Small intestine (tissue), 7 donors: ENCODE measurements around the gene ARL15. TPM values are rescaled to one million over a fixed set of nuclear protein-coding genes. Genes with fewer than 3 reads are reported as not detected.
A peak's percentile ranks its signal among the peaks of the same experiment; 100 is the strongest.

Experiments used
- DNase-seq, 2 donors: peaks; one replicate each; pipeline versions ENCODE4 v3.0.0 to v3.0.0-alpha.2; 2013
- FAIRE-seq: peaks from 2 replicates; lab custom pipeline; 2012; peaks lifted over from hg19 to GRCh38; lab: Jason Lieb, UNC
- H3K27ac ChIP-seq, 3 donors: one replicate each; pipeline ENCODE4 v1.5.1; 2013; ENCODE audit warnings: low read length in 2 of 3, mild to moderate bottlenecking in 2 of 3, control low read depth in 1 of 3, inconsistent platforms in 1 of 3, low read depth in 1 of 3, moderate library complexity in 1 of 3
- H3K27me3 ChIP-seq, 3 donors: one replicate each; pipeline ENCODE4 v1.6.1; 2013; ENCODE audit warnings: low read length in 3 of 3, inconsistent platforms in 1 of 3; ENCODE audit not compliant: control insufficient read depth in 3 of 3, insufficient read depth in 3 of 3
- H3K36me3 ChIP-seq, 3 donors: one replicate each; pipeline ENCODE4 v1.6.1; 2013; ENCODE audit warnings: low read length in 3 of 3, inconsistent platforms in 1 of 3, low read depth in 1 of 3, mild to moderate bottlenecking in 1 of 3, moderate library complexity in 1 of 3; ENCODE audit not compliant: control insufficient read depth in 3 of 3, insufficient read depth in 2 of 3
- H3K4me1 ChIP-seq, 3 donors: one replicate each; pipeline ENCODE4 v1.6.1; 2013; ENCODE audit warnings: low read length in 2 of 3, inconsistent platforms in 1 of 3, low read depth in 1 of 3, mild to moderate bottlenecking in 1 of 3, moderate library complexity in 1 of 3; ENCODE audit not compliant: control insufficient read depth in 3 of 3, insufficient read depth in 2 of 3
- H3K4me3 ChIP-seq, 3 donors: one replicate each; pipeline ENCODE4 v1.5.1; 2013; ENCODE audit warnings: low read length in 3 of 3, control low read depth in 1 of 3, inconsistent platforms in 1 of 3, low read depth in 1 of 3, mild to moderate bottlenecking in 1 of 3, moderate library complexity in 1 of 3
- H3K9me3 ChIP-seq, 2 donors: one replicate each; pipeline ENCODE4 v1.6.1; 2013; ENCODE audit warnings: low read depth in 1 of 2, low read length in 1 of 2; ENCODE audit not compliant: control insufficient read depth in 2 of 2, insufficient read depth in 1 of 2
- WGBS, 3 donors: extraction: QIAGEN DNeasy Blood & Tissue Kit; methylation state at CpG; one replicate each; pipeline ENCODE4 v1.1.7; 2013; 5-methylcytosine and 5-hydroxymethylcytosine counted together
- polyA plus RNA-seq, 4 donors: library from polyadenylated mRNA; stranded (reverse) in 3 of 4; unstranded in 1 of 4; fragments of 200-250 nt in 3 of 4; fragments of 120-200 nt in 1 of 4; gene quantifications; one replicate each; pipeline versions ENCODE4 v1.2.1 to v1.2.3, GENCODE V29; 2013
- donor health status: healthy with polysubstance abuse.
- donor health status: control.
- donor health status: control.
- donor health status: Bipolar disorder and iron deficiency.
- donor health status: healthy.

The ARL15 gene
- polyA plus RNA-seq, 4 donors: 16.5 to 61.9 (median 20.5) TPM

DNA sequence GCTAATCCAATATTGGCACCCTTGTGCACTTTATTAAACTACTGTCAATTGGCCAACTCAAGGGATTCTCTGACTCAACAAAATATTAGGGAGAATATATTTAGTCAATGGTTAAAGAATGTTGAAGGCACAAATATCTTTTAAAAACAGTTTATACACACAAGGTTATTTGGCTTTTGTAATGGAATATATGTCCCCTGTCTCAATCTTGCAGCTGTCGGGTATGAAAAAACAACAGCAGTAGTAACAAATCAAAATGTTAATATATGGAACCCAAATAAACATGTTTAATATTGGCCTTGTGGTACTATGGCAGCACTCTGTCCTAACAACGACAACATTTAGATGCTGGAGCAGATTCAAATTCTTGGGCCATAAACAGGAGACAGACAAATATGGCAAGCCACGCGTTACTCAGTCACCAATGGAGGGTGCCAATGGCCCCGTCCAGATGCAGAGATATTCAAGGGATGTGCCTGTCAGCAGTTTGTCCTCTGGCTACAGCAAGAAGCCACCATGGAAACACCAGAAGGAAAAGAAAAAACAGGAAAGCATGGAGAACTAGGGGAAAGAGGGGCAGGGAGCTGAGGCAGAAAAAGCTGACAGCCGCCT, 408.0 kb downstream of the ARL15 start:
- Histone ChIP-seq H3K27me3 (no peaks in the 10 kb centered on the region), H3K9me3 (no peaks in the 10 kb centered on the region), H3K36me3 (no peaks in the 10 kb centered on the region), H3K27ac (no peak overlapping the region), H3K4me1 (no peaks in the 10 kb centered on the region), H3K4me3 (no peak overlapping the region)
- whole genome bisulfite sequencing, 3 donors: 77 to 94% (median 93%) methylated on average over 6 of the region's 6 CpGs
- FAIRE-seq (no peak), DNase-seq (no peak)

DNA sequence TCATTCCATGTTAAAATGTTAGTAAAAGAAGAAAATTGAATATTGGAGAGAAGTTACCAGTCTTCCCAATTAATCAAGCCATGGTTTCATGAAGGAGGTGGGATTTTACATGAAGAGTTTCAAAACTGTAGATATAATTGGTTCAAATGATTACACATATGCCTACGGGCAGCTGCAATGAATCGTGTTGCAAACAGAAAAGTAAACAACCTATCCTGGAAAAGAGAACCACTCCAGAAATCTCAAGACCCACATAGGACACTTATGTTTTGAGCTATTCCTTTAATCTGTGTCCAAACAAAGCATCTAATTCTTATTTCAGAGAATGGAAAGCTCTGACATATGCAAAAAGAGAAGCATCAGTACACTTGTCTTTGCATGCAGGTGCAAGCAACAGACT, 409.7 kb downstream of the ARL15 start:
- Histone ChIP-seq H3K27ac (no peak overlapping the region), H3K4me3 (no peak overlapping the region), H3K36me3 (no peaks in the 10 kb centered on the region), H3K9me3 (no peaks in the 10 kb centered on the region), H3K4me1 (no peaks in the 10 kb centered on the region), H3K27me3 (no peaks in the 10 kb centered on the region)
- DNase-seq (no peak), FAIRE-seq (no peak)
- WGBS, 3 donors: 64 to 85% (median 77%) methylated on average over 2 of the region's 2 CpGs

DNA sequence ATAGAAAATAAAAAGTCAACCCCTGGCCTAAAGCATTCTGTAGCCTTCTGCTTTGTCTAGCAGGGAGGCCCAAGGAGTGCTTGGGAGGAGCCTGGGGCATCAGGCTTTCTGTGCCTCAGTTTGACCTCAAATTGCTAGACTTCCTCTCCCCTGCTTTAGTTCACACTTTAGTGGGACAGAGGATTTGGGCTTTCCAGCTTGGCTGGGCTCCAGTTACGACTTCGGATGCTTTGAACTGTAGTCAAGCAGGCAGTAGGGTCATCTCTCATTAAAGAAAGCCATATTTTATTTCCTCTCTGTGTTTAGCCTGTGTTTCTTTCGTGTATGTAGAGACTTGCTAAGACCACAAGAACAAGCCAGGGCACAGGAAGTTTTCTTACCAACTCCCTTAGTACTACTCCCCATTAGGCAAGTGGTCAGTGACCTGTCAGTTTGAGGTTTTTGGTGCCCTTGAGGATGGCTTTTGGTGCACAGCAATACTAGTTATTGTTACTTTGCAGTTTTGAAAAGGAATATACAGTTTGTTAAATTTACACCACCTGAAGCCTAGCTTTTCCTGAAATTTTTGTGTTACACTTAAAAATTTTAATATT, 415.2 kb downstream of the ARL15 start:
- no peaks in the 10 kb centered on the region for H3K4me1 ChIP-seq
- 64 to 89% (median 76%) methylated on average over 3 of the region's 3 CpGs for WGBS, 3 donors
- H3K9me3 ChIP-seq: no peaks in the 10 kb centered on the region
- no peak overlapping the region for H3K4me3 ChIP-seq
- no peak overlapping the region for H3K27ac ChIP-seq
- FAIRE-seq: no peak
- no peaks in the 10 kb centered on the region for H3K27me3 ChIP-seq
- peaks cover 0 to 3% (median 0%) of the 10 kb centered on the region in 3 donors for H3K36me3 ChIP-seq
- DNase-seq: no peak

DNA sequence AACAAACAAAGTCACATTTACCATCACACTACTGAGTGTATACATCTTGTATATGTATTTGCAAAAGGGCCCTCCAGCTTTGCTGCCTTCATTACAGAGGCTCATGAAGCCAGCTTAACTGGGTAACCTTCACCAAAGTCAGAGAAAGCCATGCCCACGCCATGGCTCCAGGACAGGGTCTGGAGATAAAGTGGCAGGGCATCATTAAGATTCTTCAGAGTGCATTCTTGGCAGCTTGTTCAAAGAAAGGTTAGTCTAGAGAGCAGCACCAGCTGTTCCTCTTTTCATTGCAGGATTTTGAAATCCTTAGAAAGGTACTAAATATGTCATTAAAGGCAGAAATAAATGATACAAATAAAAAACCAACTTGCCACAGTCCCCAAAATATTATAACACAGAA, 416.7 kb downstream of the ARL15 start:
- 74 to 84% (median 80%) methylated on average over 1 of the region's 1 CpG for WGBS, 3 donors
- Histone ChIP-seq H3K4me1 (no peaks in the 10 kb centered on the region), H3K9me3 (no peaks in the 10 kb centered on the region), H3K36me3 (peaks cover 0 to 3% (median 0%) of the 10 kb centered on the region in 3 donors), H3K4me3 (no peak overlapping the region), H3K27ac (no peak overlapping the region), H3K27me3 (no peaks in the 10 kb centered on the region)
- DNase-seq (no peak), FAIRE-seq (no peak)

DNA sequence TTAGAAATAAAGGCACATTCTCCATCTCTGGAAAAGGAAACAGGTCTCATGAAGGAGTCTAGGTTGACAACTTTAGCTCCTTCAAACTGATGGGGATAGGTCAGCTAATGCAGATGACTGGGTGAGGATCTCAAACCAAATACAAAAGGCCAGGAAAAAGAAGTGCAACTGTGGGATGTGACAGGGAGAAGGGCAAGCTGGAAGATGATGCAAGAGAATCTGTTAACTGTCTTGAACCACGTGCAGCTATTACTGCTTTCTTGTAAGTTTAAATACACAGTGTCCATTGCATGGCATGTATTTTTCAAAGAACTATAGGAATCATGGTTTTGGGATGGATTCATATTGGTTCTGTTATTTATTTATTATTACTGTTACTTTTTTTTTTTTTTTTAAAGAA, 418.1 kb downstream of the ARL15 start:
- FAIRE-seq (no peak), DNase-seq (no peak)
- Histone ChIP-seq H3K4me3 (no peak overlapping the region), H3K9me3 (no peaks in the 10 kb centered on the region), H3K4me1 (no peaks in the 10 kb centered on the region), H3K36me3 (peaks cover 0 to 3% (median 0%) of the 10 kb centered on the region in 3 donors), H3K27ac (no peak overlapping the region), H3K27me3 (no peaks in the 10 kb centered on the region)
- WGBS, 3 donors: 79 to 100% (median 91%) methylated on average over 1 of the region's 1 CpG

DNA sequence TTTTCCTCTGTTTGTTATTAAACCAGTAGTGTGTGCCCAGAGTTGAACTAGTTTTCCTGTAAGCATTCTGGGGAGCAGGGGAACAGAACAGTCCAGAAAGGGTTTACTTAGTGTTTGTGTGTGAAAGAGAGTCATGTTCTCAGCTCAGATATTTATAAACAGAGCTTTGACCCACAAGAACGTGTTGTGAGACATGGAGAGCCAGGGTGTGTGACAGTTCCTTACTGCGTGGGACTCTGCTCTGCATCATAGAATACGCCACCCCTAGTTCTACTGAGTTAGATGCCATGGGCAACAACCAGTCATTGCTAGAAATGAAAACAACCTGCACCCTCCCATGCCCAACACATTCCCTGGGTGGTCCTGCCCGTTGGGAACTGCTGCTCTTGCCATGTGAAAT, 419.2 kb downstream of the ARL15 start:
- FAIRE-seq: no peak
- Histone ChIP-seq H3K27me3 (no peaks in the 10 kb centered on the region), H3K4me3 (no peak overlapping the region), H3K36me3 (peaks cover 0 to 3% (median 0%) of the 10 kb centered on the region in 3 donors), H3K9me3 (no peaks in the 10 kb centered on the region), H3K27ac (peak overlapping the region in 1 of 3 donors; percentile 29), H3K4me1 (no peaks in the 10 kb centered on the region)
- no peak for DNase-seq
- WGBS, 3 donors: 53 to 81% (median 70%) methylated on average over 4 of the region's 4 CpGs

DNA sequence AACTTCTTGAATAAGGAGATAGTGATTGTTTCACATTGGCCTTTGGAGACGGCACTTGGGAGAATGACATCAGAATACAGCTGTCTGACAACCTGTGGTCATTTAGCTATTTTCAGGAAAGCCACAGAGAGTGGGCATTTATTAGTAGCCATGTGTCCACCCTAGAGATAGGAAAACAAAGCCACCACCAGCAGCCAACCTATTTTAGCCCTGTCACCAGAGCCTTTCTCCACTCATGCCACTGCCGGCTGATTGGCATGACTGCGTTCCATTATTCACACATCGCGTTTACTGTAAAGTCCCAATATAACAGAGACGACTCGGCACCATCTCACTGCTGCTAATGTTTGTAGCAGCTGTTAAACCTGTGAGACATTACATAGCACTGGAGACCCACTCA, 419.9 kb downstream of the ARL15 start:
- Histone ChIP-seq H3K9me3 (no peaks in the 10 kb centered on the region), H3K27me3 (no peaks in the 10 kb centered on the region), H3K4me1 (no peaks in the 10 kb centered on the region), H3K4me3 (no peak overlapping the region), H3K36me3 (peaks cover 0 to 3% (median 0%) of the 10 kb centered on the region in 3 donors), H3K27ac (no peak overlapping the region)
- DNase-seq (no peak), FAIRE-seq (no peak)
- WGBS, 3 donors: 87 to 94% (median 92%) methylated on average over 7 of the region's 7 CpGs

DNA sequence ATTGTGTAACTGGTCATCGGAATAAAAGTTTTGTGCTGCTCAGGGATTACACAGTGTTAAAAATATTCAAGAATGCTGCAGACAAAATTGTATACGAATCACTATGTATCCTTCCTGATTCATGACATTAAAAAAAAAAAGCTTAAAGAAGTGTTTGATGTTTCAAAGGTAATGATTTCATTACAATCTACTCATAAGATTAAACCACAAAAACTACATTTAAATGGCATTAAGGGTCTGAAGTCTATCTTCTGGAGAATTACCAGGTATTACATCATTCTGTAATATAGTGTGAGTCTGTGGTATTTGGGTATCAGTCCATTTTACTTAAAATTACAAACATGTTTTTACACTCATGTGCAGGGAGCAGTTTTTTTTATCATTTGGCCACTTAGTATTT, 425.5 kb downstream of the ARL15 start:
- Histone ChIP-seq H3K36me3 (no peaks in the 10 kb centered on the region), H3K4me3 (no peak overlapping the region), H3K27me3 (no peaks in the 10 kb centered on the region), H3K9me3 (no peaks in the 10 kb centered on the region), H3K4me1 (no peaks in the 10 kb centered on the region), H3K27ac (no peak overlapping the region)
- DNase-seq (no peak), FAIRE-seq (no peak)
- 80 to 93% (median 93%) methylated on average over 2 of the region's 2 CpGs for WGBS, 3 donors

DNA sequence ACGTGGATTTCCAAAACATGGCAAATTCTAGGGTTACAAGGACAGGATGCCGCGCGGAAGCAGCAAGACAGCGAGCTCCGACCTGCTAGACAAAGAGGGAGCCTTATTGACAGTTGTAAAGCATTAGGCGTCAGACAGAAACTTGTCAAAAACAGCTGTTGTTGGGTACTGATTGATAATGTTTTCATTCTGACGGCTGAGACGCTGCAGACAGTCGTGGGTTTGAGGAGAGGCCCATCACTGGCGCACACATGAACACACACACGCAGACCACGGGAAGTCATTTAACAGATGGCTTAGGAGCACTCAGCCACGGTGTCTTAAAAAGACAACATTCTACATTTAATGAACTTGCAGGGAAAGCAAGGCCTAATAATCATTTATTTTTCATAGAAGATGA, 426.0 kb downstream of the ARL15 start:
- DNase-seq: no peak
- no peak overlapping the region for H3K4me3 ChIP-seq
- WGBS, 3 donors: 62 to 90% (median 81%) methylated on average over 14 of the region's 14 CpGs
- no peaks in the 10 kb centered on the region for H3K36me3 ChIP-seq
- H3K27me3 ChIP-seq: no peaks in the 10 kb centered on the region
- no peak for FAIRE-seq
- no peaks in the 10 kb centered on the region for H3K4me1 ChIP-seq
- no peaks in the 10 kb centered on the region for H3K9me3 ChIP-seq
- no peak overlapping the region for H3K27ac ChIP-seq
